Measurements from ENCODE around the gene RNF10.

RNF10 gene

DNA sequence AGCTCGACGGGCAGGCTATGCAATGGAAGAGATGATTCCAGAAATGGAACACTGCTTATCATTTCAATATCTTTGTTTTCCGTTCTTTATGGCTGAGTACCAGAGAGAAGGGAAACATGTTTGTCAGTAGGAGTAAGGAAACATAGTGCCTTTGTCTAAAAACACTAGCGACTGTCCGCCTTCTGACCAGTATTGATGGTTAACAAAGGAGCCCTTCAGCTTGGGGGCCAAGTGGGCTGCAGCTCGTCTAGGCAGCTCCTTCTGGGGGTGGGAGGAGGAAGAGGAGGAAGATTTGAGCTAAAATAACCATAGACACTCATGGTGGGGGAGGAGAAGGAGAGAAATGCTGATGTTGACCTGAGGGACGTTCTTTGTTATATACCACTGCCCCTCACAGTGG lies 20.2 kb upstream of the RNF10 start:
- TF ChIP-seq CTCF (IDR thresholded peaks at IDR 0.05), result no peak

DNA sequence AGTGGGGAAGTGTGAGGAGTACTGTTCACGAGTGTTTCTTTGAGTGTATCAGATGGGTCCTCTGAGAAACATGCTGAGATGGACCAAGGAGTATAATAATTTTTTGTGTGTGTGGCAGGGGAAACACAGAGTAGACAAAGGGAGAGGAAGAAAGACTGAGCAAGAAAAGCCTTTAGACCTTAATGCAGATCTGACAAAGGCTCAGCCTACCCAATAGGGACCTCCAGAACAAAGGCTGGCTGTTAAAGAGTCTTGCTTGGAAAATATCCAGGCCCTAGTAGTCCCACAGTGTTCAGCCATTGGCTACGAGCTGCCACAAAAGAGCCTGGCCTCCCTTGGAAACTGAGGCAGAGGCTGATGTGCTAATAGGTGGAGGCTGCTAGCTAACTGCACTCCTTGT lies 18.7 kb upstream of the RNF10 start:
- TF ChIP-seq CTCF (IDR thresholded peaks at IDR 0.05), result no peak

DNA sequence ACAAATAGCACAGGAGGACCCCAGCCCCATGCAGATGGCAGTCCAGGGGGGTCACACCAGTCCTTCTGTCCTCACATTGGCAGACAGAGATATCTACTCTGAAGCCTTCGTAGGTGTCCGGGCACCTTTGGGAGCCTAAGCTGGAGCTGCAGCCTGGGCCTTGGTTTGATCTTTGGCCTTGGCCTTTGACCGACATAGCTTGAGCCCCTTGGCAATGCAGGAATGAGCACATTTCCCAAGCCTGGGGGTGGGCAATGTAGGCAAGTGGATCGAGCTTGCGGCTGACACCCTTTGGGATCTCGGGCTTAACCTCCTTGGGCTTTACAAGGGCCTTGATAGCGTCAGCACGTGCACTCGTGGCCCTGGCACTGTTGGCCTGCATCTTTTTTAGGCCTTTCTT lies 11.6 kb upstream of the RNF10 start:
- TF ChIP-seq CTCF (IDR thresholded peaks at IDR 0.05), result no peak

GRCh38 chr12:120528861-120529525 lies 5.2 kb upstream of the RNF10 start, which contains the start of gene COQ5:
TSS of gene COQ5 (minus strand) at chr12:120529158. CDS start at chr12:120529141, 17 bp downstream.
- no peak for TF ChIP-seq CTCF (IDR thresholded peaks at IDR 0.05)

DNA sequence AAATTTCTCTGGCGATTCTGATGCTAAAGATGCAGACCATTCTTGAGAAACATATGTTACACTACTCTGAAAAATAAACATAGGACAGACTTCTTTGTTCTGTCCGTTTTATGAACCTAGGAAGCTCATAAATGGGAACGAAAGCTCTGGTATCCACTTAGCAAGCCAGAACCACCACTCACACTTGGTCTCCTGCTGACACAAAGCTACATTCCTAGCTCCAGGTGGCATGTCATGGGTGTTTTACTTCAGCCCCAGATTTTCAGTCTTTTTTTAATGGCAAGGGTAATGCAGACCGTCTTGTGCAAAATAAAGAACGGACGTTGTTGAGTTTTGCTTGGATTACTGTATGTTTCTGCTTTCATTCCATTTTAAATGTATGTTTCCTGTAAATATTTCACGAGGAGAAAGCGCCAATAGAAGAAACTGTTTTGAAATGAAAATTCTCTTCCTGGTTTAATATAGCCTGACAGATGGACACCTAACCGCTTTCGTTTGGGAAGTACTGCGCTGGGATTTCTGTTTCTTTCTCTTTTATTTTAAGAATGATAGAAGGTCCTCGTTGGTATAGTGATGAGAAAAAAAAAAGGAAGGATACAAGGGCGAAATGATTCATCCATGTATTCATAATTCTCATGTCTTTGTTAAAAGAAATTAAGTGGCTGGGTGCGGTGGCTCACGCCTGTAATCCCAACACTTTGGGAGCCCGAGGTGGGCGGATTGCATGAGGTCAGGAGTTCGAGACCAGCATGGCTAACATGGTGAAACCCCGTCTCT lies 4.3 kb upstream of the RNF10 start:
- no peak for TF ChIP-seq CTCF (IDR thresholded peaks at IDR 0.05)

DNA sequence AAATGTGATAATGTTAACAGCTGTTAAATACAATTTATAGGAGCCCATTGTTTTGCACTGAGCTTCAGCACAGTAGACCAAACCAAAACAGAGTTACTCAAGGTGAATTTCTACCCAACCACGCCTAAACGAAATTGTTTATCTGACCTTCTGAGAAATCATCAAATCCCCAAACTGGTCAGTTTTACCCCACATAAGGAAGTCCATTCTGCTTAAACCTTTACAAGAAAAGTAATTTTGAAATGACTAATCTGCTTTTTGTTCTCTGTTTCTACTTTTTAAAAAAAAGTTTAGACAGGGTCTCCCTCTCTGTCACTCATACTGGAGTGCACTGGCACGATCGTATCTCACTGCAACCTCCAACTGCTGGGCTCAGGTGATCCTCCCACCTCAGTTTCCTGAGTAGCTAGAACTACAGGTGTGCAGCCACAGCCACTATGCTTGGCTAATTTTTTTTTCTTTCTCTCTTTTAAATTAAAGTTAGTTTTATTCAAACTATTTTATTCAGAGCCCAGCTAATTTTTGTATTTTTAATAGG lies 1.4 kb upstream of the RNF10 start:
- TF ChIP-seq CTCF (IDR thresholded peaks at IDR 0.05), result no peak

DNA sequence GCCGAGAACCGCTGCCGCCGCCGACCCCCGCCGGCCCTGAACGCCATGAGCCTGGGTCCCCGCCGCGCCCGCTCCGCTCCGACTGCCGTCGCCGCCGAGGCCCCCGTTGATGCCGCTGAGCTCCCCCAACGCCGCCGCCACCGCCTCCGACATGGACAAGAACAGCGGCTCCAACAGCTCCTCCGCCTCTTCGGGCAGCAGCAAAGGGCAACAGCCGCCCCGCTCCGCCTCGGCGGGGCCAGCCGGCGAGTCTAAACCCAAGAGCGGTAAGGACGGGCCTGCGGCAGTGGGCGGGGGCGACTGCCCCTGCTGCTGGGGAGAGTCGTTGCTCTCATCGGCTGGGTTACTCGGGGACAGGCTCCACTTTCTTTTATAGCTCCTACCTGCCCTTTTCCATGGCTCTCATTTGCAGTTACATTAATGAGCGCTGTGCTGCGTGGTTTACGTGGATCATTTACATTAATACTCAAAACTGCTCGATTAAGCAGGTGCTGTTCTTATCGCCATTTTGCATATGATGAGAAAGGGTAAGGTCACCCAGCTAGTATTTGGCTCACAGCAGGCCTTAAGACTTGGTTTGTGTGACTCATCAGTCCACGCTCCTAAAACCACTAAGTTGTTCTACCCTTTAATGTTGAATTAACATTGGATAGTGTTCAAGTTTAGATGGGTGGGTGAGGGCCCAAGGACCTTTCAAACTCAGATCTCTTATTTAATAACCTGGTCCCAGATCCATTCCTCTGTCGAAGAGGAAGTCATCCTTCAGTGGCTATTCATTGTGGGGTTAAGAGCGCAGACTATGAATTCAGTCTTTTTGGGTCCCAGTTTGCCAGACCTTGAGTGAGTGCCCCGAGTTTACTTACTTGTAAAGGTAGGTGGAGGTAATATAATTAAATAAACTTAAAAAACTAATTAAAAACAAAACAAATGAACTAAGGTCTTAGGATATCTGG lies 823 bp downstream of the RNF10 start:
- TF ChIP-seq CTCF (IDR thresholded peaks at IDR 0.05), result no peak
